H1 (cell line): Measurements from ENCODE around the gene FMN2. TPM values are rescaled to one million over a fixed set of nuclear protein-coding genes. Genes with fewer than 3 reads are reported as not detected.

Experiments used
- CTCF ChIA-PET: fragments of 300-600 bp; sonication (Branson Sonifier 250); formaldehyde crosslinking; loops from one replicate; lab custom pipeline; 2021; ENCODE audit not compliant: partially characterized antibody; lab: Charles Lee
- POLR2A ChIA-PET: fragments of 300-600 bp; sonication (Branson Sonifier 250); formaldehyde crosslinking; loops from one replicate; lab custom pipeline; 2021; ENCODE audit warnings: inconsistent platforms; ENCODE audit not compliant: partially characterized antibody; lab: Charles Lee
- DNase-seq, 2 experiments: peaks; one replicate each; pipeline versions ENCODE4 v3.0.0 to v3.0.0-alpha.2; 2010 to 2022; ENCODE audit warnings: low spot score in 2 of 2, low read depth in 1 of 2, mixed read lengths in 1 of 2
- FAIRE-seq: peaks from 2 replicates; lab custom pipeline; 2011; peaks lifted over from hg19 to GRCh38; lab: Jason Lieb, UNC
- H2AFZ ChIP-seq: 2 replicates; pipeline ENCODE4 v1.8.1; 2012; ENCODE audit warnings: low read length, inconsistent platforms
- H2AK5ac ChIP-seq: 2 replicates; pipeline ENCODE4 v1.6.1; 2013; ENCODE audit warnings: low read depth, low read length
- H2BK120ac ChIP-seq: replicated peaks from 2 replicates; pipeline ENCODE3; 2013; ENCODE audit warnings: low read depth, low read length, inconsistent platforms
- H2BK12ac ChIP-seq: 2 replicates; pipeline ENCODE4 v1.6.1; 2013; ENCODE audit warnings: low read depth, low read length
- H2BK15ac ChIP-seq: 2 replicates; pipeline ENCODE4 v1.6.1; 2013; ENCODE audit warnings: low read length
- H2BK20ac ChIP-seq: 2 replicates; pipeline ENCODE4 v1.6.1; 2013; ENCODE audit warnings: low read length
- H2BK5ac ChIP-seq: 2 replicates; pipeline ENCODE4 v1.6.1; 2013; ENCODE audit warnings: low read depth, low read length
- H3K14ac ChIP-seq: 2 replicates; pipeline ENCODE4 v1.6.1; 2013; ENCODE audit warnings: inconsistent platforms; ENCODE audit not compliant: insufficient read length
- H3K18ac ChIP-seq: 2 replicates; pipeline ENCODE4 v1.6.1; 2013; ENCODE audit warnings: low read length; ENCODE audit errors: extremely low read depth
- H3K23ac ChIP-seq: 2 replicates; pipeline ENCODE4 v1.6.1; 2013; ENCODE audit warnings: inconsistent platforms; ENCODE audit not compliant: insufficient read length
- H3K23me2 ChIP-seq: 2 replicates; pipeline ENCODE4 v1.6.1; 2013; ENCODE audit warnings: low read depth, low read length
- H3K27ac ChIP-seq: 2 replicates; pipeline ENCODE4 v1.6.1; 2011; ENCODE audit warnings: low read depth, low read length, inconsistent platforms
- H3K27me3 ChIP-seq, 4 experiments: replicated peaks in 1 of 4; 1 replicate in 1 of 4; 2 replicates in 3 of 4; pipeline versions ENCODE4 v1.6.1 to v1.8.1; 2011 to 2013; ENCODE audit warnings: low read length in 3 of 4, mild to moderate bottlenecking in 3 of 4, inconsistent platforms in 2 of 4, mixed read lengths in 2 of 4, moderate library complexity in 1 of 4; ENCODE audit not compliant: control insufficient read depth in 3 of 4, insufficient read depth in 3 of 4; ENCODE audit errors: extremely low read depth in 1 of 4
- H3K36me3 ChIP-seq, 4 experiments: 2 replicates each; pipeline versions ENCODE4 v1.6.1 to v1.8.1; 2011 to 2013; ENCODE audit warnings: mild to moderate bottlenecking in 4 of 4, low read length in 3 of 4, moderate library complexity in 2 of 4, control low read depth in 1 of 4, inconsistent platforms in 1 of 4; ENCODE audit not compliant: insufficient read depth in 4 of 4, control insufficient read depth in 2 of 4
- H3K4ac ChIP-seq: replicated peaks from 2 replicates; pipeline ENCODE3; 2013; ENCODE audit warnings: low read length, low read depth, mixed read lengths, inconsistent platforms; ENCODE audit not compliant: insufficient read length
- H3K4me1 ChIP-seq, 4 experiments: replicated peaks in 1 of 4; 1 replicate in 1 of 4; 2 replicates in 3 of 4; pipeline versions ENCODE4 v1.6.1 to v1.8.1; 2011 to 2013; ENCODE audit warnings: low read length in 3 of 4, inconsistent platforms in 2 of 4, mixed read lengths in 1 of 4; ENCODE audit not compliant: insufficient read depth in 4 of 4, control insufficient read depth in 3 of 4
- H3K4me2 ChIP-seq, 2 experiments: 2 replicates each; pipeline versions ENCODE4 v1.6.1 to v1.8.1; 2011 to 2013; ENCODE audit warnings: low read depth in 2 of 2, low read length in 2 of 2, control low read depth in 1 of 2, inconsistent platforms in 1 of 2, mild to moderate bottlenecking in 1 of 2; ENCODE audit not compliant: insufficient read depth in 1 of 2
- H3K4me3 ChIP-seq, 4 experiments: fragments of 200-600, 300-600 bp in 1 of 4; sonication (generic), shearing (Covaris generic), sonication (Bioruptor Twin) in 1 of 4; 2 replicates each; pipeline versions ENCODE4 v1.5.1 to v1.8.1; 2011 to 2016; ENCODE audit warnings: low read length in 4 of 4, low read depth in 3 of 4, control low read depth in 2 of 4, inconsistent platforms in 2 of 4, mild to moderate bottlenecking in 2 of 4, mixed read lengths in 1 of 4, moderate library complexity in 1 of 4; ENCODE audit not compliant: insufficient read depth in 2 of 4; ENCODE audit errors: extremely low read depth in 1 of 4
- H3K56ac ChIP-seq: replicated peaks from 2 replicates; pipeline ENCODE3; 2013; ENCODE audit warnings: low read depth, mild to moderate bottlenecking, mixed read lengths, low read length, inconsistent platforms; ENCODE audit not compliant: insufficient read length
- H3K79me1 ChIP-seq: 2 replicates; pipeline ENCODE4 v1.6.1; 2013; ENCODE audit warnings: low read depth, low read length, control low read depth
- H3K79me2 ChIP-seq, 2 experiments: 2 replicates each; pipeline versions ENCODE4 v1.6.1 to v1.8.1; 2012 to 2013; ENCODE audit warnings: low read length in 2 of 2, mild to moderate bottlenecking in 2 of 2, inconsistent platforms in 1 of 2; ENCODE audit not compliant: insufficient read depth in 2 of 2, control insufficient read depth in 1 of 2
- H3K9ac ChIP-seq, 4 experiments: replicated peaks in 1 of 4; 1 replicate in 1 of 4; 2 replicates in 3 of 4; pipeline versions ENCODE4 v1.6.1 to v1.8.1; 2011 to 2013; ENCODE audit warnings: low read depth in 3 of 4, low read length in 3 of 4, control low read depth in 2 of 4, mild to moderate bottlenecking in 2 of 4, moderate library complexity in 2 of 4, inconsistent platforms in 1 of 4; ENCODE audit errors: extremely low read depth in 1 of 4
- H3K9me3 ChIP-seq, 2 experiments: 2 replicates each; pipeline versions ENCODE4 v1.6.1 to v1.8.1; 2012 to 2013; ENCODE audit warnings: mild to moderate bottlenecking in 2 of 2, moderate library complexity in 2 of 2, control low read depth in 1 of 2, inconsistent platforms in 1 of 2, low read depth in 1 of 2, low read length in 1 of 2, mixed read lengths in 1 of 2; ENCODE audit not compliant: insufficient read depth in 2 of 2
- H4K20me1 ChIP-seq, 2 experiments: replicated peaks in 1 of 2; 2 replicates each; pipeline versions ENCODE3 to v1.8.1; 2011 to 2013; ENCODE audit warnings: inconsistent platforms in 2 of 2, low read length in 2 of 2, mild to moderate bottlenecking in 1 of 2; ENCODE audit not compliant: insufficient read depth in 2 of 2, control insufficient read depth in 1 of 2
- H4K5ac ChIP-seq: 2 replicates; pipeline ENCODE4 v1.6.1; 2013; ENCODE audit warnings: low read length, low read depth, mixed read lengths, inconsistent platforms; ENCODE audit not compliant: insufficient read length
- H4K8ac ChIP-seq: 2 replicates; pipeline ENCODE4 v1.8.0; 2013; ENCODE audit warnings: mild to moderate bottlenecking, moderate library complexity, low read length, inconsistent platforms; ENCODE audit not compliant: insufficient read depth; ENCODE audit errors: extremely low read depth
- H4K91ac ChIP-seq: replicated peaks from 2 replicates; pipeline ENCODE3; 2013; ENCODE audit warnings: low read length, mixed read lengths, inconsistent platforms; ENCODE audit not compliant: insufficient read length
- CTBP2 ChIP-seq: IDR thresholded peaks from 2 replicates; pipeline ENCODE4 v1.7.0; 2011; ENCODE audit warnings: borderline replicate concordance, mild to moderate bottlenecking, moderate library complexity, mixed read lengths, low read length; ENCODE audit not compliant: insufficient read depth, insufficient read length
- WGBS, 2 experiments: shearing (Covaris generic) in 1 of 2; methylation state at CpG; one replicate each; pipeline versions ENCODE4 v1.1.6 to v1.1.7; 2013 to 2015; ENCODE audit warnings: low lambda C conversion rate in 2 of 2, mixed read lengths in 2 of 2, inconsistent platforms in 1 of 2, low coverage in 1 of 2, missing lambda C conversion rate in 1 of 2; ENCODE audit not compliant: insufficient replicate concordance in 2 of 2, insufficient coverage in 1 of 2, insufficient read length in 1 of 2; ENCODE audit errors: extremely low coverage in 1 of 2, missing lambda C conversion rate in 1 of 2; 5-methylcytosine and 5-hydroxymethylcytosine counted together
- polyA plus RNA-seq, 7 experiments: library from polyadenylated mRNA; depleted of rRNA in 3 of 7; stranded (reverse) in 5 of 7; unstranded in 2 of 7; fragments of >200 nt in 5 of 7; fragments of 200-250 nt in 2 of 7; gene quantifications; 1 replicate in 5 of 7; 2 replicates in 1 of 7; 4 replicates in 1 of 7; pipeline versions ENCODE4 v1.2.1 to v1.2.3, GENCODE V29; 2011 to 2013; ENCODE audit warnings: missing spikeins in 2 of 7, mixed read lengths in 2 of 7
- total RNA-seq: library from RNA; stranded (reverse); fragmentation: NEBNext Ultra II Directional; extraction: Animal tissue kit (Norgen Biotek cat#: 25700); gene quantifications from 2 replicates; pipeline ENCODE4 v1.2.1, GENCODE V29; 2021
- TF ChIP-seq, protein P1 (sequence below), 3 experiments: IDR thresholded peaks; 1 replicate in 2 of 3; 2 replicates in 1 of 3; pipeline versions ENCODE4 v1.5.1 to v1.6.1; 2011; ENCODE audit warnings: low read length in 3 of 3, mild to moderate bottlenecking in 3 of 3, inconsistent platforms in 2 of 3, low read depth in 1 of 3, moderate library complexity in 1 of 3; ENCODE audit not compliant: insufficient read depth in 1 of 3; ENCODE audit errors: control extremely low read depth in 1 of 3

The FMN2 gene
- total and polyA plus RNA-seq, 2 of the 8 experiments (the other 6 are each of a cell fraction or from before 2014, with no cell fraction given): 0.83 to 2.0 TPM

- Histone ChIP-seq H3K18ac (no peak overlapping the region), H4K20me1 (no peaks in the 10 kb centered on the region), H2AFZ (no peak overlapping the region), H2BK120ac (no peak overlapping the region), H3K23ac (no peak overlapping the region), H3K79me2 (no peaks in the 10 kb centered on the region), H2BK12ac (no peak overlapping the region), H3K4me3 (no peak overlapping the region), H3K4me2 (no peak overlapping the region), H3K9me3 (no peaks in the 10 kb centered on the region), H4K91ac (no peak overlapping the region), H4K8ac (no peak overlapping the region), H3K9ac (no peak overlapping the region), H4K5ac (no peak overlapping the region), H3K79me1 (no peaks in the 10 kb centered on the region), H3K23me2 (0 out of 2 replicates have a peak, but pooled peaks cover 2% of the 10 kb centered on the region), H3K56ac (no peak overlapping the region), H2AK5ac (no peak overlapping the region), H3K27ac (no peak overlapping the region), H3K4me1 (no peaks in the 10 kb centered on the region), H2BK15ac (no peak overlapping the region), H2BK20ac (no peak overlapping the region), H3K36me3 (no peaks in the 10 kb centered on the region), H2BK5ac (no peak overlapping the region), H3K27me3 (no peaks in the 10 kb centered on the region), H3K14ac (no peak overlapping the region), H3K4ac (no peak overlapping the region)
- no peak for DNase-seq
- no peak for TF ChIP-seq CTBP2
- TF ChIP-seq, protein P1, sequence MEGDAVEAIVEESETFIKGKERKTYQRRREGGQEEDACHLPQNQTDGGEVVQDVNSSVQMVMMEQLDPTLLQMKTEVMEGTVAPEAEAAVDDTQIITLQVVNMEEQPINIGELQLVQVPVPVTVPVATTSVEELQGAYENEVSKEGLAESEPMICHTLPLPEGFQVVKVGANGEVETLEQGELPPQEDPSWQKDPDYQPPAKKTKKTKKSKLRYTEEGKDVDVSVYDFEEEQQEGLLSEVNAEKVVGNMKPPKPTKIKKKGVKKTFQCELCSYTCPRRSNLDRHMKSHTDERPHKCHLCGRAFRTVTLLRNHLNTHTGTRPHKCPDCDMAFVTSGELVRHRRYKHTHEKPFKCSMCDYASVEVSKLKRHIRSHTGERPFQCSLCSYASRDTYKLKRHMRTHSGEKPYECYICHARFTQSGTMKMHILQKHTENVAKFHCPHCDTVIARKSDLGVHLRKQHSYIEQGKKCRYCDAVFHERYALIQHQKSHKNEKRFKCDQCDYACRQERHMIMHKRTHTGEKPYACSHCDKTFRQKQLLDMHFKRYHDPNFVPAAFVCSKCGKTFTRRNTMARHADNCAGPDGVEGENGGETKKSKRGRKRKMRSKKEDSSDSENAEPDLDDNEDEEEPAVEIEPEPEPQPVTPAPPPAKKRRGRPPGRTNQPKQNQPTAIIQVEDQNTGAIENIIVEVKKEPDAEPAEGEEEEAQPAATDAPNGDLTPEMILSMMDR (IDR thresholded peaks at IDR 0.05; ENCODE audit: control extremely low read depth in 1 of 3, insufficient read depth in 1 of 3, low read depth in 1 of 3, low read length in 3 of 3): peak in 1 of 3 experiments; percentile 1; a peak in 1 of 4 replicates
- POLR2A ChIA-PET: no interaction called here
- FAIRE-seq: no peak
- CTCF ChIA-PET: interaction anchor here (0.6 to 1.4 kb wide), 5 partner anchors 22 to 247 kb away, joined by 3 to 4 read pairs (median 3); no protein-coding TSS in a partner anchor
- WGBS, 2 experiments: 84% methylated on average over 5 of the region's 5 CpGs; no CpG with 5 or more reads in 1 of the 2 experiments
Observed at GRCh38 chr1:240363315-240363714, 271.6 kb downstream of the FMN2 start.
